22Rv1 (cell line): ENCODE measurements around the gene ABHD11.

Experiments
- CTCF ChIP-seq: fragments of 450-650 bp; IDR thresholded peaks from 2 replicates; pipeline ENCODE4 v1.5.1; 2017; ENCODE audit warnings: mild to moderate bottlenecking
- ZFX ChIP-seq: fragments of 450-650 bp; IDR thresholded peaks from 2 replicates; pipeline ENCODE4 v1.6.1; 2017; ENCODE audit warnings: antibody characterized with exemption, borderline replicate concordance

- TF ChIP-seq CTCF (no peak), ZFX (no peak)
Measured at GRCh38 chr7:73717991-73718405, 20.6 kb downstream of the ABHD11 start.
